Prostate gland (tissue), 2 donors: ENCODE results near the gene SLC25A53.

ENCODE experiments used
- POLR2AphosphoS5 ChIP-seq: sonication (generic); formaldehyde crosslinking; IDR thresholded peaks from one replicate; pipeline ENCODE4 v1.6.1; 2017; ENCODE audit warnings: antibody characterized with exemption
- TF ChIP-seq, protein P1 (sequence below), 4 experiments: fragments of 200-600 bp in 2 of 4; fragments of 450-650 bp in 2 of 4; sonication (generic) in 2 of 4; IDR thresholded peaks; 1 replicate in 3 of 4; 2 replicates in 1 of 4; pipeline ENCODE4 v1.5.1; 2016 to 2019; ENCODE audit warnings: antibody characterized with exemption in 4 of 4, mild to moderate bottlenecking in 2 of 4, moderate library complexity in 2 of 4

DNA sequence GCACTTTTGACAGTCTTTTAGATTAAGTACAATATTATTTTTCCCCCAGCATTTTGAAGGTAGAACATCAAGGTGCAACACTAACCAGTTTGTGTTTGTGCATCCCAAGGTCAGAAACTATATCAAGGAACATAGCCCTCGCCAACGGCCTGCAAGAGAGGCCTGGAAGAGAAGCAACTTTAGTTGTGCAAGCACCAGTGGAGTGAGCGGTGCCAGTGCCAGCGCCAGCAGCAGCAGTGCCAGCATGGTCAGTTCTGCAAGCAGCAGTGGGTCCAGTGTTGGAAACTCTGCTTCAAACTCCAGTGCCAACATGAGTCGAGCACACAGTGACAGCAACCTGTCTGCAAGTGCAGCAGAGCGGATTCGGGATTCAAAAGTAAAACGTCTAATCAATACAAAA, 31.1 kb upstream of the SLC25A53 start:
- TF ChIP-seq, protein P1, sequence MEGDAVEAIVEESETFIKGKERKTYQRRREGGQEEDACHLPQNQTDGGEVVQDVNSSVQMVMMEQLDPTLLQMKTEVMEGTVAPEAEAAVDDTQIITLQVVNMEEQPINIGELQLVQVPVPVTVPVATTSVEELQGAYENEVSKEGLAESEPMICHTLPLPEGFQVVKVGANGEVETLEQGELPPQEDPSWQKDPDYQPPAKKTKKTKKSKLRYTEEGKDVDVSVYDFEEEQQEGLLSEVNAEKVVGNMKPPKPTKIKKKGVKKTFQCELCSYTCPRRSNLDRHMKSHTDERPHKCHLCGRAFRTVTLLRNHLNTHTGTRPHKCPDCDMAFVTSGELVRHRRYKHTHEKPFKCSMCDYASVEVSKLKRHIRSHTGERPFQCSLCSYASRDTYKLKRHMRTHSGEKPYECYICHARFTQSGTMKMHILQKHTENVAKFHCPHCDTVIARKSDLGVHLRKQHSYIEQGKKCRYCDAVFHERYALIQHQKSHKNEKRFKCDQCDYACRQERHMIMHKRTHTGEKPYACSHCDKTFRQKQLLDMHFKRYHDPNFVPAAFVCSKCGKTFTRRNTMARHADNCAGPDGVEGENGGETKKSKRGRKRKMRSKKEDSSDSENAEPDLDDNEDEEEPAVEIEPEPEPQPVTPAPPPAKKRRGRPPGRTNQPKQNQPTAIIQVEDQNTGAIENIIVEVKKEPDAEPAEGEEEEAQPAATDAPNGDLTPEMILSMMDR (IDR thresholded peaks at IDR 0.05) = no peak
- no peak for TF ChIP-seq POLR2AphosphoS5
